Activated naive CD4-positive, alpha-beta T cell treated with anti-CD3 and anti-CD28 coated beads, Interleukin-2, amount 50 U/mL, for 72 hours (primary cell): ENCODE results near the gene LRRC14B. TPM values are rescaled to one million over a fixed set of nuclear protein-coding genes. Genes with fewer than 3 reads are reported as not detected.

Experiments used
- ATAC-seq, 2 donors: fragments of 150-1000 bp; cut with Tn5 transposase; 2 replicates each; pipeline ENCODE4 v1.10.0; 2021; ENCODE audit warnings: mild to moderate bottlenecking in 2 of 2, moderate library complexity in 2 of 2
- DNase-seq, 2 donors: peaks; one replicate each; pipeline ENCODE4 v3.0.0; 2021 to 2022; ENCODE audit warnings: low spot score in 2 of 2
- H3K27ac Mint-ChIP-seq, 2 donors: one replicate each; pipeline ENCODE4 v1.8.0; 2022; ENCODE audit warnings: mild to moderate bottlenecking in 2 of 2, mixed read lengths in 2 of 2
- H3K36me3 Mint-ChIP-seq, 2 donors: one replicate each; pipeline ENCODE4 v1.8.0; 2022; ENCODE audit warnings: mixed read lengths in 2 of 2
- H3K9me3 Mint-ChIP-seq, 2 donors: one replicate each; pipeline ENCODE4 v1.8.0; 2022; ENCODE audit warnings: mixed read lengths in 2 of 2
- total RNA-seq, 2 donors: library from RNA; stranded (reverse); gene quantifications; one replicate each; pipeline ENCODE4 v1.2.3, GENCODE V29; 2022

LRRC14B gene
- total RNA-seq, 2 donors from 2014 or later: 0.16 TPM; not detected in 1

- Mint-ChIP-seq H3K9me3 (no peaks in the 10 kb centered on the region), H3K27ac (no peak overlapping the region), H3K36me3 (no peaks in the 10 kb centered on the region)
- ATAC-seq (no peak), DNase-seq (no peak)
Measured at GRCh38 chr5:167982-168660, 23.2 kb upstream of the LRRC14B start.

- Mint-ChIP-seq H3K36me3 (no peaks in the 10 kb centered on the region), H3K9me3 (no peaks in the 10 kb centered on the region), H3K27ac (no peak overlapping the region)
- peak in 1 of 2 donors; percentile 40 for DNase-seq
- ATAC-seq: no peak
Measured at GRCh38 chr5:169071-169727, 22.1 kb upstream of the LRRC14B start.

- Mint-ChIP-seq H3K36me3 (no peaks in the 10 kb centered on the region), H3K9me3 (no peaks in the 10 kb centered on the region), H3K27ac (no peak overlapping the region)
- ATAC-seq (no peak), DNase-seq (peak in 1 of 2 donors; percentile 47)
Measured at GRCh38 chr5:169728-170094, 21.6 kb upstream of the LRRC14B start.

- ATAC-seq (no peak), DNase-seq (peak in 1 of 2 donors; percentile 51)
- Mint-ChIP-seq H3K9me3 (no peaks in the 10 kb centered on the region), H3K27ac (no peak overlapping the region), H3K36me3 (no peaks in the 10 kb centered on the region)
Measured at GRCh38 chr5:170971-171800, 20.1 kb upstream of the LRRC14B start.

GRCh38 chr5:171801-172331 is 19.4 kb upstream of the LRRC14B start:
- no peaks in the 10 kb centered on the region for H3K36me3 Mint-ChIP-seq
- DNase-seq (peak in 1 of 2 donors; percentile 35), ATAC-seq (no peak)
- H3K9me3 Mint-ChIP-seq: no peaks in the 10 kb centered on the region
- H3K27ac Mint-ChIP-seq: no peak overlapping the region

- Mint-ChIP-seq H3K9me3 (no peaks in the 10 kb centered on the region), H3K36me3 (no peaks in the 10 kb centered on the region), H3K27ac (no peak overlapping the region)
- DNase-seq: no peak
- ATAC-seq: no peak
Measured at GRCh38 chr5:172421-172820, 18.9 kb upstream of the LRRC14B start.

GRCh38 chr5:172841-173251 is 18.4 kb upstream of the LRRC14B start:
- Mint-ChIP-seq H3K27ac (no peak overlapping the region), H3K36me3 (no peaks in the 10 kb centered on the region), H3K9me3 (no peaks in the 10 kb centered on the region)
- ATAC-seq (no peak), DNase-seq (no peak)

GRCh38 chr5:173392-174290 is 17.7 kb upstream of the LRRC14B start:
- no peaks in the 10 kb centered on the region for H3K36me3 Mint-ChIP-seq
- DNase-seq: no peak
- H3K27ac Mint-ChIP-seq: no peak overlapping the region
- H3K9me3 Mint-ChIP-seq: no peaks in the 10 kb centered on the region
- ATAC-seq: no peak

GRCh38 chr5:174291-174600 is 17.0 kb upstream of the LRRC14B start:
- H3K27ac Mint-ChIP-seq: no peak overlapping the region
- no peaks in the 10 kb centered on the region for H3K9me3 Mint-ChIP-seq
- no peaks in the 10 kb centered on the region for H3K36me3 Mint-ChIP-seq
- ATAC-seq (no peak), DNase-seq (no peak)

- DNase-seq (no peak), ATAC-seq (no peak)
- no peaks in the 10 kb centered on the region for H3K9me3 Mint-ChIP-seq
- H3K27ac Mint-ChIP-seq: no peak overlapping the region
- no peaks in the 10 kb centered on the region for H3K36me3 Mint-ChIP-seq
Measured at GRCh38 chr5:174876-175465, 16.3 kb upstream of the LRRC14B start.

GRCh38 chr5:176296-176823 is 14.9 kb upstream of the LRRC14B start:
- DNase-seq (no peak), ATAC-seq (no peak)
- no peak overlapping the region for H3K27ac Mint-ChIP-seq

GRCh38 chr5:178110-178509 is 13.2 kb upstream of the LRRC14B start:
- ATAC-seq: no peak
- H3K9me3 Mint-ChIP-seq: no peaks in the 10 kb centered on the region
- no peaks in the 10 kb centered on the region for H3K36me3 Mint-ChIP-seq
- no peak overlapping the region for H3K27ac Mint-ChIP-seq
- DNase-seq: no peak

More at GRCh38 chr5:176296-176823, 14.9 kb upstream of the LRRC14B start:
- Mint-ChIP-seq H3K9me3 (no peaks in the 10 kb centered on the region), H3K36me3 (no peaks in the 10 kb centered on the region)

- ATAC-seq: no peak
- Mint-ChIP-seq H3K36me3 (no peaks in the 10 kb centered on the region), H3K27ac (no peak overlapping the region)
Measured at GRCh38 chr5:179401-179800, 11.9 kb upstream of the LRRC14B start.

GRCh38 chr5:180286-180918 is 10.9 kb upstream of the LRRC14B start:
- Mint-ChIP-seq H3K27ac (no peak overlapping the region), H3K36me3 (no peaks in the 10 kb centered on the region), H3K9me3 (no peaks in the 10 kb centered on the region)
- DNase-seq: no peak
- ATAC-seq: no peak

More at GRCh38 chr5:179401-179800, 11.9 kb upstream of the LRRC14B start:
- H3K9me3 Mint-ChIP-seq: no peaks in the 10 kb centered on the region
- no peak for DNase-seq

- no peak for ATAC-seq
- Mint-ChIP-seq H3K9me3 (no peaks in the 10 kb centered on the region), H3K27ac (no peak overlapping the region)
Measured at GRCh38 chr5:181160-181559, 10.1 kb upstream of the LRRC14B start.

More at GRCh38 chr5:181160-181559, 10.1 kb upstream of the LRRC14B start:
- no peaks in the 10 kb centered on the region for H3K36me3 Mint-ChIP-seq
- DNase-seq: no peak
